H1 (cell line): Measurements from ENCODE around the gene ZPR1. TPM values are rescaled to one million over a fixed set of nuclear protein-coding genes. Genes with fewer than 3 reads are reported as not detected.

Experiments
- CTCF ChIA-PET: fragments of 300-600 bp; sonication (Branson Sonifier 250); formaldehyde crosslinking; loops from one replicate; lab custom pipeline; 2021; ENCODE audit not compliant: partially characterized antibody; lab: Charles Lee
- POLR2A ChIA-PET: fragments of 300-600 bp; sonication (Branson Sonifier 250); formaldehyde crosslinking; loops from one replicate; lab custom pipeline; 2021; ENCODE audit warnings: inconsistent platforms; ENCODE audit not compliant: partially characterized antibody; lab: Charles Lee
- DNase-seq, 2 experiments: peaks; one replicate each; pipeline versions ENCODE4 v3.0.0 to v3.0.0-alpha.2; 2010 to 2022; ENCODE audit warnings: low spot score in 2 of 2, low read depth in 1 of 2, mixed read lengths in 1 of 2
- FAIRE-seq: peaks from 2 replicates; lab custom pipeline; 2011; peaks lifted over from hg19 to GRCh38; lab: Jason Lieb, UNC
- H2AFZ ChIP-seq: 2 replicates; pipeline ENCODE4 v1.8.1; 2012; ENCODE audit warnings: low read length, inconsistent platforms
- H2AK5ac ChIP-seq: 2 replicates; pipeline ENCODE4 v1.6.1; 2013; ENCODE audit warnings: low read depth, low read length
- H2BK120ac ChIP-seq: replicated peaks from 2 replicates; pipeline ENCODE3; 2013; ENCODE audit warnings: low read depth, low read length, inconsistent platforms
- H2BK12ac ChIP-seq: 2 replicates; pipeline ENCODE4 v1.6.1; 2013; ENCODE audit warnings: low read depth, low read length
- H2BK15ac ChIP-seq: 2 replicates; pipeline ENCODE4 v1.6.1; 2013; ENCODE audit warnings: low read length
- H2BK20ac ChIP-seq: 2 replicates; pipeline ENCODE4 v1.6.1; 2013; ENCODE audit warnings: low read length
- H2BK5ac ChIP-seq: 2 replicates; pipeline ENCODE4 v1.6.1; 2013; ENCODE audit warnings: low read depth, low read length
- H3K14ac ChIP-seq: 2 replicates; pipeline ENCODE4 v1.6.1; 2013; ENCODE audit warnings: inconsistent platforms; ENCODE audit not compliant: insufficient read length
- H3K18ac ChIP-seq: 2 replicates; pipeline ENCODE4 v1.6.1; 2013; ENCODE audit warnings: low read length; ENCODE audit errors: extremely low read depth
- H3K23ac ChIP-seq: 2 replicates; pipeline ENCODE4 v1.6.1; 2013; ENCODE audit warnings: inconsistent platforms; ENCODE audit not compliant: insufficient read length
- H3K23me2 ChIP-seq: 2 replicates; pipeline ENCODE4 v1.6.1; 2013; ENCODE audit warnings: low read depth, low read length
- H3K27ac ChIP-seq: 2 replicates; pipeline ENCODE4 v1.6.1; 2011; ENCODE audit warnings: low read depth, low read length, inconsistent platforms
- H3K27me3 ChIP-seq, 4 experiments: replicated peaks in 1 of 4; 1 replicate in 1 of 4; 2 replicates in 3 of 4; pipeline versions ENCODE4 v1.6.1 to v1.8.1; 2011 to 2013; ENCODE audit warnings: low read length in 3 of 4, mild to moderate bottlenecking in 3 of 4, inconsistent platforms in 2 of 4, mixed read lengths in 2 of 4, moderate library complexity in 1 of 4; ENCODE audit not compliant: control insufficient read depth in 3 of 4, insufficient read depth in 3 of 4; ENCODE audit errors: extremely low read depth in 1 of 4
- H3K36me3 ChIP-seq, 4 experiments: 2 replicates each; pipeline versions ENCODE4 v1.6.1 to v1.8.1; 2011 to 2013; ENCODE audit warnings: mild to moderate bottlenecking in 4 of 4, low read length in 3 of 4, moderate library complexity in 2 of 4, control low read depth in 1 of 4, inconsistent platforms in 1 of 4; ENCODE audit not compliant: insufficient read depth in 4 of 4, control insufficient read depth in 2 of 4
- H3K4ac ChIP-seq: replicated peaks from 2 replicates; pipeline ENCODE3; 2013; ENCODE audit warnings: low read length, low read depth, mixed read lengths, inconsistent platforms; ENCODE audit not compliant: insufficient read length
- H3K4me1 ChIP-seq, 4 experiments: replicated peaks in 1 of 4; 1 replicate in 1 of 4; 2 replicates in 3 of 4; pipeline versions ENCODE4 v1.6.1 to v1.8.1; 2011 to 2013; ENCODE audit warnings: low read length in 3 of 4, inconsistent platforms in 2 of 4, mixed read lengths in 1 of 4; ENCODE audit not compliant: insufficient read depth in 4 of 4, control insufficient read depth in 3 of 4
- H3K4me2 ChIP-seq, 2 experiments: 2 replicates each; pipeline versions ENCODE4 v1.6.1 to v1.8.1; 2011 to 2013; ENCODE audit warnings: low read depth in 2 of 2, low read length in 2 of 2, control low read depth in 1 of 2, inconsistent platforms in 1 of 2, mild to moderate bottlenecking in 1 of 2; ENCODE audit not compliant: insufficient read depth in 1 of 2
- H3K4me3 ChIP-seq, 4 experiments: fragments of 200-600, 300-600 bp in 1 of 4; sonication (generic), shearing (Covaris generic), sonication (Bioruptor Twin) in 1 of 4; 2 replicates each; pipeline versions ENCODE4 v1.5.1 to v1.8.1; 2011 to 2016; ENCODE audit warnings: low read length in 4 of 4, low read depth in 3 of 4, control low read depth in 2 of 4, inconsistent platforms in 2 of 4, mild to moderate bottlenecking in 2 of 4, mixed read lengths in 1 of 4, moderate library complexity in 1 of 4; ENCODE audit not compliant: insufficient read depth in 2 of 4; ENCODE audit errors: extremely low read depth in 1 of 4
- H3K56ac ChIP-seq: replicated peaks from 2 replicates; pipeline ENCODE3; 2013; ENCODE audit warnings: low read depth, mild to moderate bottlenecking, mixed read lengths, low read length, inconsistent platforms; ENCODE audit not compliant: insufficient read length
- H3K79me1 ChIP-seq: 2 replicates; pipeline ENCODE4 v1.6.1; 2013; ENCODE audit warnings: low read depth, low read length, control low read depth
- H3K79me2 ChIP-seq, 2 experiments: 2 replicates each; pipeline versions ENCODE4 v1.6.1 to v1.8.1; 2012 to 2013; ENCODE audit warnings: low read length in 2 of 2, mild to moderate bottlenecking in 2 of 2, inconsistent platforms in 1 of 2; ENCODE audit not compliant: insufficient read depth in 2 of 2, control insufficient read depth in 1 of 2
- H3K9ac ChIP-seq, 4 experiments: replicated peaks in 1 of 4; 1 replicate in 1 of 4; 2 replicates in 3 of 4; pipeline versions ENCODE4 v1.6.1 to v1.8.1; 2011 to 2013; ENCODE audit warnings: low read depth in 3 of 4, low read length in 3 of 4, control low read depth in 2 of 4, mild to moderate bottlenecking in 2 of 4, moderate library complexity in 2 of 4, inconsistent platforms in 1 of 4; ENCODE audit errors: extremely low read depth in 1 of 4
- H3K9me3 ChIP-seq, 2 experiments: 2 replicates each; pipeline versions ENCODE4 v1.6.1 to v1.8.1; 2012 to 2013; ENCODE audit warnings: mild to moderate bottlenecking in 2 of 2, moderate library complexity in 2 of 2, control low read depth in 1 of 2, inconsistent platforms in 1 of 2, low read depth in 1 of 2, low read length in 1 of 2, mixed read lengths in 1 of 2; ENCODE audit not compliant: insufficient read depth in 2 of 2
- H4K20me1 ChIP-seq, 2 experiments: replicated peaks in 1 of 2; 2 replicates each; pipeline versions ENCODE3 to v1.8.1; 2011 to 2013; ENCODE audit warnings: inconsistent platforms in 2 of 2, low read length in 2 of 2, mild to moderate bottlenecking in 1 of 2; ENCODE audit not compliant: insufficient read depth in 2 of 2, control insufficient read depth in 1 of 2
- H4K5ac ChIP-seq: 2 replicates; pipeline ENCODE4 v1.6.1; 2013; ENCODE audit warnings: low read length, low read depth, mixed read lengths, inconsistent platforms; ENCODE audit not compliant: insufficient read length
- H4K8ac ChIP-seq: 2 replicates; pipeline ENCODE4 v1.8.0; 2013; ENCODE audit warnings: mild to moderate bottlenecking, moderate library complexity, low read length, inconsistent platforms; ENCODE audit not compliant: insufficient read depth; ENCODE audit errors: extremely low read depth
- H4K91ac ChIP-seq: replicated peaks from 2 replicates; pipeline ENCODE3; 2013; ENCODE audit warnings: low read length, mixed read lengths, inconsistent platforms; ENCODE audit not compliant: insufficient read length
- BCL11A ChIP-seq, 2 experiments: IDR thresholded peaks; one replicate each; pipeline ENCODE4 v1.6.1; 2011; ENCODE audit warnings: low read depth in 2 of 2, low read length in 2 of 2, mild to moderate bottlenecking in 2 of 2
- BRCA1 ChIP-seq: IDR thresholded peaks from 2 replicates; pipeline ENCODE4 v1.6.1; 2012; ENCODE audit warnings: low read depth, low read length, improper control_type of control experiment
- CBX5 ChIP-seq: fragments of 300-800, 300-1000 bp; sonication (generic); IDR thresholded peaks from 2 replicates; pipeline ENCODE4 v1.7.1; 2016; ENCODE audit warnings: antibody characterized with exemption, low read length, low read depth
- CBX8 ChIP-seq: fragments of 300-800, 300-1000 bp; sonication (generic); IDR thresholded peaks from 2 replicates; pipeline ENCODE4 v1.7.1; 2016; ENCODE audit warnings: low read depth, low read length, borderline replicate concordance
- CHD1 ChIP-seq: IDR thresholded peaks from 2 replicates; pipeline ENCODE4 v1.6.1; 2012; ENCODE audit warnings: low read depth, low read length, improper control_type of control experiment
- CREB1 ChIP-seq: IDR thresholded peaks from 2 replicates; pipeline ENCODE4 v1.6.1; 2012; ENCODE audit warnings: inconsistent platforms
- CTBP2 ChIP-seq: IDR thresholded peaks from 2 replicates; pipeline ENCODE4 v1.7.0; 2011; ENCODE audit warnings: borderline replicate concordance, mild to moderate bottlenecking, moderate library complexity, mixed read lengths, low read length; ENCODE audit not compliant: insufficient read depth, insufficient read length
- HDAC2 ChIP-seq, 2 experiments: fragments of 300-600 bp in 1 of 2; sonication (generic) in 1 of 2; IDR thresholded peaks; 2 replicates each; pipeline ENCODE4 v1.6.1; 2011 to 2012; ENCODE audit warnings: low read depth in 2 of 2, low read length in 2 of 2, mild to moderate bottlenecking in 2 of 2, moderate library complexity in 2 of 2, borderline replicate concordance in 1 of 2, inconsistent platforms in 1 of 2
- JUND ChIP-seq: IDR thresholded peaks from 2 replicates; pipeline ENCODE4 v1.6.1; 2011; ENCODE audit warnings: mild to moderate bottlenecking, improper control_type of control experiment, low read length
- KDM1A ChIP-seq: fragments of 200-600, 300-600 bp; sonication (generic); IDR thresholded peaks from 2 replicates; pipeline ENCODE4 v1.7.1; 2016; ENCODE audit warnings: mild to moderate bottlenecking, low read length, borderline replicate concordance
- MAX ChIP-seq: IDR thresholded peaks from 2 replicates; pipeline ENCODE4 v1.6.1; 2012; ENCODE audit warnings: inconsistent platforms
- SIRT6 ChIP-seq: IDR thresholded peaks from one replicate; pipeline ENCODE4 v1.7.1; 2012; ENCODE audit warnings: low read length, inconsistent platforms
- SP1 ChIP-seq: IDR thresholded peaks from 2 replicates; pipeline ENCODE4 v1.6.1; 2011; ENCODE audit warnings: low read depth, low read length
- TAF1 ChIP-seq: IDR thresholded peaks from 2 replicates; pipeline ENCODE4 v1.6.1; 2011; ENCODE audit warnings: mild to moderate bottlenecking, low read depth, low read length
- TEAD4 ChIP-seq: IDR thresholded peaks from 2 replicates; pipeline ENCODE4 v1.6.1; 2012; ENCODE audit warnings: low read depth, low read length, inconsistent platforms, mixed read lengths
- WGBS, 2 experiments: shearing (Covaris generic) in 1 of 2; methylation state at CpG; one replicate each; pipeline versions ENCODE4 v1.1.6 to v1.1.7; 2013 to 2015; ENCODE audit warnings: low lambda C conversion rate in 2 of 2, mixed read lengths in 2 of 2, inconsistent platforms in 1 of 2, low coverage in 1 of 2, missing lambda C conversion rate in 1 of 2; ENCODE audit not compliant: insufficient replicate concordance in 2 of 2, insufficient coverage in 1 of 2, insufficient read length in 1 of 2; ENCODE audit errors: extremely low coverage in 1 of 2, missing lambda C conversion rate in 1 of 2; 5-methylcytosine and 5-hydroxymethylcytosine counted together
- polyA plus RNA-seq, 7 experiments: library from polyadenylated mRNA; depleted of rRNA in 3 of 7; stranded (reverse) in 5 of 7; unstranded in 2 of 7; fragments of >200 nt in 5 of 7; fragments of 200-250 nt in 2 of 7; gene quantifications; 1 replicate in 5 of 7; 2 replicates in 1 of 7; 4 replicates in 1 of 7; pipeline versions ENCODE4 v1.2.1 to v1.2.3, GENCODE V29; 2011 to 2013; ENCODE audit warnings: missing spikeins in 2 of 7, mixed read lengths in 2 of 7
- total RNA-seq: library from RNA; stranded (reverse); fragmentation: NEBNext Ultra II Directional; extraction: Animal tissue kit (Norgen Biotek cat#: 25700); gene quantifications from 2 replicates; pipeline ENCODE4 v1.2.1, GENCODE V29; 2021

ZPR1 gene
- total and polyA plus RNA-seq, 2 of the 8 experiments (the other 6 are each of a cell fraction or from before 2014, with no cell fraction given), result 36.7 to 70.5 TPM

DNA sequence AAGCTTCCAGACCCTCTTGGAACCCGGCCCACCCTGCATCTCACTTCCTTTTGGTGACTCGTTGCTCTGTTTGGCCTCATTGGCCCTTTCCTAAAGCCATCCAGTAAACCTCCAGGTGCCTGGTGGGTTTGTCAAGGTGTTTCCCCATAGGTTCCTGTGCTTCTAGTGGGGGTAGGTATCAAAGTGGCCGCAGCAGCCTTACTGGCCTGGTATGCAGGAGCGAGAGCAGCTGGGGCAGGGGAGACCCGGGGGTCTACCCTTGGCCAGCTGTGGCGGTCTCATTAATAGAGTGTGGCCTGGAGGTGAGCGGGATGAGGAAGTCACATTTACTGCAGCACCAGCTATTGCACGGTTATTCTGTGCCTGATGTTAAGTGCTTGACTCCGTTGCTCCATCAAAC is 31.2 kb upstream of the ZPR1 start:
- Histone ChIP-seq H4K20me1 (no peaks in the 10 kb centered on the region), H2BK20ac (no peak overlapping the region), H4K91ac (no peak overlapping the region), H3K79me1 (no peaks in the 10 kb centered on the region), H3K36me3 (no peaks in the 10 kb centered on the region), H3K4me2 (no peak overlapping the region), H3K4me1 (no peaks in the 10 kb centered on the region), H2BK120ac (no peak overlapping the region), H4K5ac (no peak overlapping the region), H2BK15ac (no peak overlapping the region), H2BK5ac (no peak overlapping the region), H2BK12ac (no peak overlapping the region), H4K8ac (no peak overlapping the region), H3K9me3 (no peaks in the 10 kb centered on the region), H3K27me3 (no peaks in the 10 kb centered on the region), H3K23me2 (no peaks in the 10 kb centered on the region; the same call in 1 of the 2 replicates), H3K14ac (no peak overlapping the region), H3K18ac (no peak overlapping the region), H3K27ac (no peak overlapping the region), H3K23ac (no peak overlapping the region), H2AFZ (no peak overlapping the region), H3K9ac (no peak overlapping the region), H2AK5ac (no peak overlapping the region), H3K4me3 (no peak overlapping the region), H3K79me2 (no peaks in the 10 kb centered on the region), H3K56ac (no peak overlapping the region), H3K4ac (no peak overlapping the region)
- no peak for TF ChIP-seq CBX5
- TF ChIP-seq TEAD4, result no peak
- TF ChIP-seq BCL11A (IDR thresholded peaks at IDR 0.05; ENCODE audit: low read depth in 2 of 2, low read length in 2 of 2), result no peak
- TF ChIP-seq CHD1, result no peak
- no peak for TF ChIP-seq HDAC2 (IDR thresholded peaks at IDR 0.05; ENCODE audit: borderline replicate concordance in 1 of 2, low read depth in 2 of 2, low read length in 2 of 2)
- TF ChIP-seq SIRT6, result no peak
- no peak for TF ChIP-seq MAX
- no peak for TF ChIP-seq SP1
- TF ChIP-seq TAF1, result no peak
- TF ChIP-seq KDM1A, result no peak
- TF ChIP-seq BRCA1, result no peak
- TF ChIP-seq CREB1, result no peak
- no peak for TF ChIP-seq CBX8
- TF ChIP-seq CTBP2, result no peak
- TF ChIP-seq JUND, result no peak
- DNase-seq (no peak), FAIRE-seq (no peak)
- POLR2A ChIA-PET, result no interaction called here
- WGBS, 2 experiments, result 94% methylated on average over 9 of the region's 9 CpGs; no CpG with 5 or more reads in 1 of the 2 experiments
- CTCF ChIA-PET, result interaction anchor here (6.8 to 6.9 kb wide), 2 partner anchors 16 to 29 kb away, joined by 55 to 60 read pairs; partner anchors contain the start of genes APOA1, APOA5 and ZPR1
